NCI-H2227 treated with DMSO at 0.1 percent for 48 hours (cell line): ENCODE data around the gene ATE1.
"Not testable (repeated sequence)": the region's sequence is repeated elsewhere in the genome, so short reads cannot be mapped to it uniquely, and the experiment has no call there.

Experiments used
- DNase-seq: peaks from one replicate; lab custom pipeline; 2025; lab: John Stamatoyannopoulos, UW

Gene ATE1

DNA sequence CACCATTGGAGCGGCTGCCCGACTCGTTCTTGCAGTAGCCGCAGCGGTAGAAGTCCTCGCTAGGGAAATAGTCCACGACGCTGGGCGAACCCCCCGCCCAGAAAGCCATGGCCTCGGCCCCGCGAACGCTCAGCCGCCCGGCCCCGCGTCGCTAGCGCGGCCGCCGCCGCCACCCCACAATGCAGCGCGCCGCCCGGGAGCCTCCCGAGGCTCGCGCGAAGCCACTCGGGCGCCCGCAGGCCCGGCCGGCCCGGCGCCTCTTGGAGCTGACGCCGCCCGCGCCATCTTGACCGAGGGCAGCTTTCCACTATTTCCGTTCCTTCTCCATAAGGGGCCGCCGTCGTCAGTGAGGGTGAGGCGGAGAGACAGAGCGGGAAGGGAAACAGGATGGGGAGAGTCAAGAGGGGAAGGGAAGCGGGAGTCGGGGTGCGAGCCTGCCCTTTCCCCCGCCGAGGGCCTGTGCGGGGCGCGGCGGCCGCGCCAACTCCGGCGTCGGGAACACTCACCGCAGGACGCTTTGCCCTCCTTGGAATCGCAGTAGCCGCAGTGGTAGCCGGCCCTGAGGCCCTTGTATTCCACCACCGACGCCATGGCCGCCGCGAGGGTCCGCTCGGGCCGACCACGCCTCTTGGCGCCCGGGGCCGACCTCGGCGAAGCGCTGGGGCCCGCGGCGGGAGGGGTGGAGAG lies at the start of gene ATE1:
TSS of gene ATE1 (minus strand) at position 191 of the 687 bp plus-strand sequence. CDS start at position 109, 82 bp downstream.
- peak; percentile 81 for DNase-seq

DNA sequence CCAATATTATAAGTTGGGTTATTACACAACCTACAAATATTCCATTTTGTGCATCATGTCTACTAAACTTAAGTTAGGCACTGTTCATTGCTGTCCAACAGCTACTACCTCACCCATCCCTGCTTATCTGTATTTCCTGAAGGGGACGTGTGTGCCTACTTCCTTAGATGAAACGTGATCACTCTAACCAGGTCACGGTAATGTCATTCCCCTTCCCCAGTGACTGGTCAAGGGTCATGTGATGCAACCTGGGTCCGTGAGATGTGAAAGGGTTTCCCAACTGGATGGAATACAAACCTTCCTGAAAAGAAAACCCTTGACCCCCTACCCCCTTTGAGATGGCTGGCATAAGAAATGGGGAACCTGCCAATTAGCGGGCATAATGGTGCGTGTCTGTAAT lies 48.8 kb upstream of the ATE1 start:
- DNase-seq = no peak

DNA sequence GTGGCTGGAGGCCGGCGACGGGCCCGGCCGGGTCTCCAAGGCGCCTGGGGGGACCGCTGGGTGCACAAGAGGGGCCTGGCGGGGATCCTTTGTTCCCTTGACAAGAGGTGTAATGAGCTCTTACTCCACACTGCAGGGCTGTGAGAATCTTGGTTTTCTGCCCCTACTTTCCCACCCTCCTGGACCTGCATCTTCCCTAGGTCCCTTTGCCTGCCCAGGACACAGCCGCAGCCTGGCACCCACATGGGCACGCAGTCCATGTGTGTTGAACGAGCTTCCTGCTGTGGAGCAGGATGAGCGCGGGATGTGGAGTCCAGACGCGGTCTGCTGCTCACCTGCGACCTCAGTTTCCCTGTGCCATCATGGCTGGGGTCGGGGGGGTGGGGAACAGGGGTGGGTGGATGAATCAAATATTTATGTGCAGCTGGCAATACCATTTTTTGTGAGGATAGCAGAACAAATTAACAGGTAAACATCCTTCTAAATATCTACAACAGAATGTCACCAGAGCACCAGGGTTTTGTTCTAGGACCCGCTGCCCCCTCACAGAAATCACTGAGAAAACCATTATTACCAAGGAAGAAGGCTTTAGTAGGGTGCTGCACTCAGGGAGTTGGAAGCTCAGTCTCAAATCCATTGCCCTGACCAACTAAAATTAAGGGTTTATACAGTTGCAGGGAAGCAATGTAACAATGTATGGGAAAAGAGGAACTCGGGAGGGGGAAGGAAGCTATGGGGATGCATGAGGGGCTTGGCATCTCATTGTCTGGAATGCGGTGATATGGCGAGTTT lies 47.7 kb upstream of the ATE1 start:
- peak; percentile 32 for DNase-seq

DNA sequence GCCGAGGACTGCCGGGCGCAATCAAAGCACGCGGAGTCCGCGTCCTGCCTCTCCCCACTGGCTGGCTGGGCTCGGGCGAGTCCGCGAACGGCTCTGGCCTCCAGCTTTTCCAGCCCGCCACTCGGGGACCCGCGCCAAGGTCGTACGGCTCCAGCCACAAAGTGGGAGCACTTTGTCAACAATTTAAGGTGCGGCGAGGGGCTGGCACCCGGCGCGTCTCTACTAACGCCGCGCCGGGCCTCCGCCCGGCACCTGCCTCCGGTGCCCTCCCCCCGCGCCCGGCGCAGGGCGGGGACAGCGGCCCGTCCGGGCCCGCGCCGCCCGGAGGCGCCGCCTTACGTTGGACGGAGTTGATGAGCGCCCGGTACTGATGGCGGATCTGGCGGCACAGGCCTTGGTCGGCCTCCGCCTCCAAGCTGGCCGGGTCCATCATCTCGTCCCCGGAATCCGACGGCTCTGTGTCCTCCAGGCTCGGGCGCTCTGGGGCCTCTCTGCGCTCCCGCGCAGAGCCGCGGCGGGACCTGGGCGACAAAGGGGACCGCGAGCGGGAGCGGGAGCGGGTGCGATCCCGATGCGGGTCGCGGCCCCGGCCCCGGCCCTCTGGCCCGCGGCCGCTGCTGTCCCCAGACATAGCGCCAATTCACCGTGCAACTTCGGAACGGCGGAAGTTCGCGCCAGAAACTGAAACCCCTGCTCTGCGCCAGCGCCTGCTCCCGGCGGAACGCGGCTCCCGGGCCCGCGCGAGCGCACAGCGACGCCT lies 46.9 kb upstream of the ATE1 start, which contains the start of gene NSMCE4A:
TSS of gene NSMCE4A (minus strand) at position 683 of the 760 bp plus-strand sequence. CDS start at position 631, 52 bp downstream.
- peak; percentile 48 for DNase-seq

DNA sequence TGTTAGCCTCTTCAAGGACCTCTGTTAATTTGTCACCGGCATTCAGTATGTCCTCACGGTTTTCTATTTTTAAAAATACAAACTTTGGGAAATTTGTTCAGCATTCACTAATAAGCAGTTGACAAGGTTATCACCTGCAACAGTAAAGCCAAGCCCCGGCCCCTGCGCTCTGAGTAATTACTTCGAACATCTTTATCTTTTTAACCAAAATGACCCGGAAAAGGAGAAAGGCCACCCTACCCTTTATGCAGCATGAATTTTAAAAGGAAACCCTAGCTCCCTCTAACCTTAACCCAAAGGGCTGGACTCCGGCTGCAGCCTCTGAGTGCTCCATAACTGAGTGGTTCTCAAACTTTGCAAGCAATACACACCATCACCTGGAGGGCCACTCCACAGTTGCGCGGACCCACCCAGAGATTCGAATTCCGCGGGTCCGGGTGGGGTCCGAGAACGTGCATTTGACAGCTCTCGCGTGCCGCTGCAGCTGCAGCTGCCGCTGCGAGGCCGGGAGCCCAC lies 46.2 kb upstream of the ATE1 start:
- no peak for DNase-seq

DNA sequence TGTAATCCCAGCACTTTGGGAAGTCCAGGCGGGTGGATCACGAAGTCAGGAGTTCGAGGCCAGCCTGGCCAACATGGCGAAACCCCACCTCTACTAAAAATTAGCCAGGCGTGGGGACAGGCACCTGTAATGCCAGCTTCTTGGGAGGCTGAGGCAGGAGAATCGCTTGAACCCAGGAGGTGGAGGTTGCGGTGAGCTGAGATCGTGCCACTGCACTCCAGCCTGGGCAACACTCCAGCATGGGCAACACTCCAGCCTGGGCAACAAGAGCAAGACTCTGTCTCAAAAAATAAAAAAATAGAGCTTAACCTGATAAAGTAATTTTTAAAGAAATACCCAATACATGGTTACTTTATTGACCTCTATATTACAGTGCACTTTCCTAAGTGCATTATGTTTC lies 41.3 kb upstream of the ATE1 start:
- not testable (repeated sequence) for DNase-seq

DNA sequence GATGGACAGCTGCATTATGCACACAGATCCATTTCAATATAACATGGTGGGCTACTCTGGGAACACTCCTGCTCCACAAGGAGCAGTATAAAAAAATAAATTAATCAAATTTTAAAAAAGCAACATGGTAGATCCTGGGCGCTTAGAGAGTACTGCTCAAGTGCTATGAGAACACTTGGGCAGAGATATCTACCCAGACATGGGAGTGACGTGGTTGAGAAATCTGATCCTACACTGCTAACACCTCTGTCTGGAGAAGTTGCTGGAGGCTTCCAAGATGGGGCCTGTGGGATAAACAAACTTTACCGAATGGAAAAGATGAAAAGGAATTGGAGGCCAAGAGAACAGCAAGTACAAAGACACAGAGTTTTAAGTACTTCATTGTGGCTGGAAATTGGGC lies 38.2 kb upstream of the ATE1 start:
- DNase-seq = no peak

DNA sequence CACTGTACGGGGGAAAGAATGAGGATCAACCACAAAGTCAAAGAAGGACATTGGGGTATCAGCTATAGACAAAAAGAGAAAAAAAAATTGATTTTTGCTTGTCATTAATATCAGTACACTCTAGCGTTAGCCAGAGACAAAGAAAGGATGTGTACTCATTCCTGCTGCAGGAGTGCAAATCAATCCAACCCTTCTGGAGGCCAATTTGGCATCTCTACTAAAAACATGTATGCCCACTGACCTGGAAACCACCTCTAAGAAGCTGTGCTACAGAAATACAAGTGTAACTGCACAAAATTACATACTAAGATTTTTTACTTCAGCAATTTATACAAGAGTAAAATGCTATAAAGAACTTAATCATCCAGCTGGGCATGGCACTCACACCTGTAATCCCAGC lies 33.6 kb upstream of the ATE1 start:
- DNase-seq = peak; percentile 36

DNA sequence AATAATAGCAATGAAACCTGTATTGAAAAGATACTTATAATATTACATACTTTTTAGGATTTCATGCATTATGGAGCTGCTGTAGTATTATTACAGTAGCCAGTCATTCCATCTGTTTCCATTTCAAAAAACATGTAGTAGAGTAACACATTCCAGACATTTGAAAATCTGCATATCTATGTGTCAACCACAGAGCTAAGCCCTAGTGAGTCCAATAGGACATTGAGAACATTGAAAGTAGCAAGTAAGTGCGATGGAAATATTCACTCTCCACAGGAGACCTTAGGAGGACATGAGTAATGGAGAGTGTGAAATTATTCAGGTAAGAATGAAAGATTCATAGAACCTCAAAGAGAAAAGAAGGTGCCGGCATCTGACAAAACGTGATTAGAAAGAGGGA lies 31.8 kb upstream of the ATE1 start:
- DNase-seq = no peak

DNA sequence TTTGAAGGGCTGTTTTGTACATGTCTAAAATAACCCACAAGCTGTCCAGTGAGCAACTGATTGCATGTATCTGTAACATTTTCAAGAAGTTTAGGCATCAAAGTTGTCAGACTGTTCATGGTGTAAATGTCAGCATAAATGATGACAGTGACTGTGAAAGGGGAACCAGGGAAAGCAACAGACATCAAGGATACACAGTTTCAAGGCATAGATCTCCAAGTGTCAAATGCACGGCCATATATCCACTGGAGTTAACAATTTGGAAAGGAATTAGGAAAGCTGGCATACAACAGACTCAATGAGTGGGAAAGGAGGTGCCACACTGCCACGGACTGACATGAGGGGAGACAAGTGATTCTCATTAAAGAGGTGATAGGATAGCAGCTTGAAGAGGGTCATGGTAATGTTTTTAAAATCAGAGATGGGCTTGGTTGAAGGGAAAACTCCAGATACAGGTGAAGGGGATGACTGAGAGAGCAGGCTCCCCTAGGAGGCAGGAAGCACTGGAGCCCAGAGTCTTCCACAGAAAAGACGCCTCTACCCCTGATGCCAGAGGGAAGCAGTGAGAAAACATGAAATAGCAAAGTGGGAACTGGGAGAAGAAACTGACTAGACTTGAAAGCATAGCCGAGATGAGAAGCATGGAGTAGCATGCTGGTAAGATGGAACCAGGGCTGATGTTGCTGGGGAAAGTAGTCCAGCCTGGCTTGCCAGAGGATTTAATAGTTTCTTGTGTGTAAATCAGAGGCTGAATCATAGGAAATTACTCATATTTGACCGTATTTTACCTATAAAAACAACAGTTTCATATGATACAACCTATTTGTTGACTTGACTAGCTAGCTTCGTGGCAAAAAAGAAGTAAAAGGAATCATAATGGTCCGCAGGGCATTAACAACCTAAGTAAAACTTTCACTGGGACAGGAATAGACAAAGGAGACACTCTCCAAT lies 28.6 kb upstream of the ATE1 start:
- DNase-seq = no peak

DNA sequence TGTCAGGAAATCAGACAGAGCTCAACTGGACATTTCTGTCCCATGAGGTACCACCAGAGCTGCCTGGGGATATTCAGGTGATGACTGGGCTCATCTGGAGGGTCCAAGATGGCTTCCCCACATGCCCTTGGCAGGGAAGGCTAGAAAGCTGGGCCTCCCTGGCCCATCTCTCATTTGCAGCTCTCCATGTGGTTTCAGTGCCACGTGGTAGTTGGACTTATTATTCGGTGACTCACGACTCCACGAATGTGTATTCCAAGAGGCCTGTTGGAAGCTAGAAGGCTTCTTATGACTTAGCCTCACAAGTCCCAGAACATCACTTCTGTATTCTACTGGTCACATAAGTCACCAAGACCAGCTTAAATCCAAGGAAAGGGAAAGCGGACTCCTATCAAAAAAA lies 24.4 kb upstream of the ATE1 start:
- no peak for DNase-seq

DNA sequence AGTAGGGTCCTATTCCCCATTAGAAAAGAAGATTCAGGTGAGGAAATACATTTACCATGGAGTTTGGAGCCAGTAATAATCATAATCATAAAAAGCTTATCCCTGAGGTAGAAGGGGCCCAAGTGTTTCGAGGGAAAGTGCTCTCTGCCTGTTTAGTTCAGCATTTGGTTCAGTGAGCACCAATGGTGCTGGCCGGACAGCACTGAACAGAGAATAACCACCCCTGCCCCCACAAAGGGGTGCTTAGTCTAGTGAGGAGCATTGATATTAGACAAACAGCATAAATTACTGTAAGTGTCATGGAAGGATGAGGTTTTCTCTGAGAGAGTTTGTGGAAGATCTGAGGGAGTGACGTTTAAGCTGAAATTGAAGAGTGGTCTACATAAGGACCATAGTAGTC lies 21.6 kb upstream of the ATE1 start:
- DNase-seq = no peak

DNA sequence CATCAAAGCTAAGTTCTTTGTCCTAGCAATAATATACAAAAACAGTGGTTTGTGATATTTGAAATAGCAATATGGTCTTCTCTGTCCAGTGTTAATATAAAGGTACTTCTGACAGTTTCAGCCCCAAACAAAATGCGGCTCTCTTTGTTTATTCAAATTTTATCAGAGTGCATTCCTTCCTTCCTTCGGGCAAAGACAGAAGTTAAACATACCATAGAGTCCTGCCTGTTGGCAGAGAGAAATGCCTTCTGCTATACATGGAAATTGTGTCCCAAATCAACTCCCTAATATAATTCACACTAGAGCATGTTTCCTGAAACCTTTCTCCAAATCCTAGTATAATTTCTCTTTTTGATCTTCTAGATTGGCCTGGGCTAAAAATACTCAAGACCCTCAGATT lies 21.2 kb upstream of the ATE1 start:
- no peak for DNase-seq

DNA sequence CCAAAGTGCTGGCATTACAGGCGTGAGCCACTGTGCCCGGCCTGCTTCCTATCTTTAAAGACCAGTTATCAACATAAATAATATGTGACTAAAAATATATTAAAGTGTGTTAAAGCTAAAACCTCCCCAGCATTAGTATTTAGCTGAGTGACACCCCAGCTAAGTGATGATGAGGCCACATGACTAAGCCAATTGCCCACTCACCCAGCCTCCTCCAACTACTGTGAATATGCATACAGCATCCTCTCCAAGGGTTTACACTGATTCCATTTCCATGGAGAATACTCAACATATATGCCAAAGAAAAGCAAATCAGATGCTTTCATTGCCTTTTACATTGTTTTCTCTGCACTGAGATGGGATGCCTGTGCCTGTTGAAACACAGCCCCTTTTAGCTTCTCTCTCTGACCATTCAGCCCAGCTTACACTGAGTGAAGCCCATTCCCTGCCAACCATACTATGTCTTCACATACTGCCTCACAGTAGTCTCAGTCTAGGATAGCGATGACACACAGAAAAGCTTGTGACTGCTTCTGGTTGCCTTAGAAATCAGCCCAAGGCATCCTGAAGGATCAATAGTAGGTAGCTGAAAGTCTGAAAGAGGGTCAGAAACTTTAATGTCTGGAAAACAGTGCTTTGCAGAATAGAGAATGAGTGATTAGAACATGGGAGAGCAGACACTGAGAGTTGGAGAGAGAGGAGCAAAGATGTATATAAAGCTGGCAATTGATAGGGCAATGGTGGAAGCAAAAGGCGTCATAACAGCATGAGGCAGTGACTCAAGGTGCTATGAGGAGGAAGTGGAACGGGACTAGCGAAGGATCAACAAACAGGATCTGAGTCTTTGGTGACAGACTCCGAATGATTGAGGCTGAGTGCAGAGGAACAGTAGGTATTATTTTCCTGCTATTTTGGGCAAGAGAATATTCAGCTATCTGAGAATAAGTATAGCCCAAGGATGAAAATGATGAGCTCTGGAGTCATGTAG lies 19.8 kb upstream of the ATE1 start:
- DNase-seq = no peak

DNA sequence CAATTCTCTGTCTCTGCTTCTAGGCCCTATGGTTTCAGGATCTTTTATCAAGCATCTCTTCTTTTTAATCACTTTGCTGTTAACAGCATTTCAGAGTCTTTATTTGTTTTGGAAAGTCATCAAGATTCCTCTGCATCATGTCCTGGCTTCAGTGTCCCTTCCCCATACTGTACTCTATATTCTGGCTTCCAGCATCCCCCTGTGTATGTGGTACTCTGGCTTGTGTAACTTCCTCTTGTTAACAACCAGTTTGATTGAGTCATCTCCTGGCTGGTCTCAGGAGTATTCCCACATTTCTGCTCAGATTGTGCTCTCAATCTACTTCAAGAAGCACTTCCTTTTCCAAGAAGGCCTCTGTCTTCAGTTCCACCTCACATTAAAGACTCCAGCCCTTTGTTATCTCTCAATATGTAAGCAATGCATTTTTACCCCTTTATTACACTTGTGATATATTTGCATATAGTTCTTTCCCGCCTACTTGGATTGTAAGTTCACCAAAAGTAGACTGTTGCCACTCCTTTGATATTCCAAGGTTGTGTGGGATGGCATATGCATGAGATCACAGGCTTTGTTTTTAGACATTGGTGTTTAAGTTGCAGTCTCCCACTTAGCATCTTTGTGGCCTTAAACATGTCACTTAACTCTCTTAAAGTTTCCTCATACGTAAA lies 15.1 kb upstream of the ATE1 start:
- no peak for DNase-seq

DNA sequence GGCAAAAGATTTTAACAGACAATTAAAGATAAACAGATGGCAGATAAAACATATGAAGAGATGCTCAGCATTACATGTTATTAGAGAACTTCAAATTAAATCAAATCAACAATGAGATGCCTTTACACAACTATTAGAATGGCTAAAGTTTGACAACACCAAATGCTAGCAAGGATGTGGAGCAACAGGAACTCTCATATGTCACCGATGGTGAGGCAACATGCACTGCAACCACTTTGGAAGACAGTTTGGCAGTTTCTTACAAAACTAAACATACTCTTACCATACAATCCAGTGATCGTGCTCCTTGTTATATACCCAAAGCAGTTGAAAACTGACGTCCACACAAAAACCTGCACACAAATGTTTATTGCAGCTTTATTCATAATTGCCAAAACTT lies 13.7 kb upstream of the ATE1 start:
- DNase-seq = no peak

DNA sequence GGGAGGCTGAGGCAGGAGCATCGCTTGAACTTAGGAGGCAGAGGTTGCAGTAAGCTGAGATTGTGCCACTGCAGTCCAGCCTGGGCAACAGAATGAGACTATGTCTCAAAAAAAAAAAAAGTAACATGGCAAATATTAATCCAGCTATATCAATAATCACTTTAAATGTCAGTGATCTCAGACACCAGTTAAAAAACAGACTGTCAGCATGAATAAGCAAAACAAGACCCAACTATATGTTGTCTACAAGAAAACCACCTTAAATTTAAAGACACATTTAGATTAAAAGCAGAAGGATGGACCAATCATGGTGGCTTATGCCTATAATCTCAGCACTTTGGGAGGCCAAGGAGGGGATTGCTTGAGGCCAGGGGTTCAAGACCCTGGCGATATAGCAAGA lies 8.5 kb upstream of the ATE1 start:
- DNase-seq = no peak

DNA sequence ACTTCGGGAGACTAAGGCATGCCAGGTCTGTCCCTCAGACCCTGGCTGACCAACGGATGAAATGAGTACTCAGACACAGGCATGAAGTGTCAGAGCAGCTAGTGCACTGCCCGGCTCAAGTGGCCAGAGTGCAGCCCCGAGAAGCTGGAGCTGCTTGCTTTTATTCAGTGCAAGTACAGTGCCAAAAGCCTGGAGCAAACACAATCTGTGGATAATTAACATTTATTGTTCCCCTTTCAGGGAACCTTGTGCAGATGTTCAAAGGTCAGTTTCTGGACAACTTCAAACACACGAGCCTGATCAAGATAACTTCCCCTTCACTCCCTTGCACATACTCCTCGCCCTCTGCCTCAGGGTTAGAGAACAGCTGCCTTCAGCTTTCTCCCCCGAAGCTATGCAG lies 7.9 kb upstream of the ATE1 start:
- no peak for DNase-seq

DNA sequence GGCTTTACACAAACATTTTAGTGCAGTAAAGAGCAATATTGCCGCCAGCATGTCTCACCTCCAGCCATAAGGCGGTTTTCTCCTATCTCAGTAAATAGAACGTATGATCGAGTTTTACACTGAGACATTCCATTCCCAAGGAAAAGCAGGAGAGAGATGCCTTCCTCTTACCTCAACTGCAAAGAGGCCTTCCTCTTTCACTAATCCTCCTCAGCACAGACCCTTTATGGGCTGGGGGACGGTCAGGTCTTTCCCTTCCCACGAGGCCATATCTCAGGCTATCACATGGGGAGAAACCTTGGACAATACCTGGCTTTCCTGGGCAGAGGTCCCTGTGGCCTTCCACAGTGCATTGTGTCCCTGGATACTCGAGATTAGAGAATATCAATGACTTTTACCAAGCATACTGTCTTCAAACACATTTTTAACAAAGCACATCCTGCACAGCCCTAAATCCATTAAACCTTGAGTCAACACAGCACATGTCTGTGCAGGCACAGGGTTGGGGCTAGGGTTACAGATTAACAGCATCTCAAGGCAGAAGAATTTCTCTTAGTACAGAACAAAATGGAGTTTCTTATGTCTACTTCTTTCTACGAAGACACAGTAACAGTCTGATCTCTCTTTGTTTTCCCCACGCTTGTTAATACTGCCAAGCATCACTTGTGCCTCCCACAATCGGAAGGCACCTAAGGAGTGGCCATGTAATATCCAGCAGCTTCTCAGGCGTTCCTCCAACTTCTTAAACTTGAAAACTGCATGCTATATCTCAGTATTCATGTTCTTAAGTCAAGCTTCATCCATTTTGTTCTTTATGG lies 2.6 kb upstream of the ATE1 start:
- not testable (repeated sequence) for DNase-seq
